ENCODE results near the gene RBM25. TPM values are rescaled to one million over a fixed set of nuclear protein-coding genes. Genes with fewer than 3 reads are reported as not detected.

Gene RBM25
- total and polyA plus RNA-seq, 12 donors, result 14.7 to 95.4 (median 48.7) TPM

GRCh38 chr14:73055251-73055650, 3.1 kb upstream of the RBM25 start:
- WGBS, 4 donors, result 86 to 97% (median 92%) methylated on average over 1 of the region's 1 CpG
- H3K27ac ChIP-seq, result no peak overlapping the region
- no peaks in the 10 kb centered on the region for H3K27me3 ChIP-seq
- H3K9me3 ChIP-seq (replicated peaks in 1 of 3), result no peaks in the 10 kb centered on the region
- intact Hi-C loops (cut with DNase I), result no loop called here
- no peak for DNase-seq
- H3K4me3 ChIP-seq, result no peak overlapping the region
- TF ChIP-seq POLR2A (IDR thresholded peaks at IDR 0.05) (no peak), CTCF (IDR thresholded peaks at IDR 0.05) (no peak)
- H3K36me3 ChIP-seq (replicated peaks in 1 of 2), result no peaks in the 10 kb centered on the region
- peaks cover 0 to 16% of the 10 kb centered on the region in 2 donors for H3K4me1 ChIP-seq (replicated peaks in 1 of 2)

GRCh38 chr14:73057944-73058223, 450 bp upstream of the RBM25 start:
- Histone ChIP-seq H3K27ac (peak overlapping the region; percentile 15 to 96 (median 92)), H3K4me1 (replicated peaks in 1 of 2) (peaks cover 8 to 17% of the 10 kb centered on the region in 2 donors), H3K9me3 (replicated peaks in 1 of 3) (no peaks in the 10 kb centered on the region), H3K36me3 (replicated peaks in 1 of 2) (no peaks in the 10 kb centered on the region), H3K27me3 (no peaks in the 10 kb centered on the region), H3K4me3 (peak overlapping the region in 2 of 4 donors; percentile 29 to 72)
- 5 to 8% (median 8%) methylated on average over 8 of the region's 8 CpGs for WGBS, 4 donors
- intact Hi-C loops (cut with DNase I), result no loop called here
- no peak for DNase-seq
- no peak for TF ChIP-seq CTCF (IDR thresholded peaks at IDR 0.05)
- TF ChIP-seq POLR2A (IDR thresholded peaks at IDR 0.05), result no peak

GRCh38 chr14:73058922-73059673, 764 bp downstream of the RBM25 start:
- DNase-seq, result peak in 6 of 7 donors; percentile 42 to 71 (median 52)
- Histone ChIP-seq H3K9me3 (replicated peaks in 1 of 3) (no peaks in the 10 kb centered on the region), H3K36me3 (replicated peaks in 1 of 2) (no peaks in the 10 kb centered on the region), H3K4me1 (replicated peaks in 1 of 2) (peaks cover 8 to 17% of the 10 kb centered on the region in 2 donors), H3K27me3 (no peaks in the 10 kb centered on the region), H3K27ac (peak overlapping the region; percentile 90 to 98 (median 95)), H3K4me3 (peak overlapping the region; percentile 35 to 91 (median 64))
- intact Hi-C loops (cut with DNase I), result no loop called here
- TF ChIP-seq POLR2A (IDR thresholded peaks at IDR 0.05), result no peak
- TF ChIP-seq CTCF (IDR thresholded peaks at IDR 0.05), result no peak
- 0 to 1% (median 0%) methylated on average over 18 to 27 of the region's 27 CpGs for WGBS, 4 donors

- H3K36me3 ChIP-seq (replicated peaks in 1 of 2), result peaks cover 0 to 22% of the 10 kb centered on the region in 2 donors
These were observed 11.3 kb downstream of the RBM25 start for GRCh38 chr14:73069585-73069984.

More at GRCh38 chr14:73069585-73069984, 11.3 kb downstream of the RBM25 start:
- Histone ChIP-seq H3K9me3 (replicated peaks in 1 of 3) (no peaks in the 10 kb centered on the region), H3K4me3 (no peak overlapping the region), H3K4me1 (replicated peaks in 1 of 2) (peaks cover 0 to 16% of the 10 kb centered on the region in 2 donors), H3K27ac (no peak overlapping the region), H3K27me3 (no peaks in the 10 kb centered on the region)
- no peak for DNase-seq
- intact Hi-C loops (cut with DNase I), result no loop called here
- 90 to 96% (median 93%) methylated on average over 4 of the region's 4 CpGs for WGBS, 4 donors
- TF ChIP-seq POLR2A (IDR thresholded peaks at IDR 0.05), result no peak
- no peak for TF ChIP-seq CTCF (IDR thresholded peaks at IDR 0.05)

All from adrenal gland (tissue), 12 donors.